Neural progenitor cell (in vitro differentiated cells): ENCODE data around the gene NIFK. TPM values are rescaled to one million over a fixed set of nuclear protein-coding genes. Genes with fewer than 3 reads are reported as not detected.

Experiments
- DNase-seq: peaks from one replicate; pipeline ENCODE4 v3.0.0-alpha.2; 2016; ENCODE audit warnings: low spot score
- H2AFZ ChIP-seq: fragments of 200-600 bp; sonication (generic); replicated peaks from 2 replicates; pipeline ENCODE4 v1.6.1; 2016; ENCODE audit warnings: antibody characterized with exemption
- H3F3A ChIP-seq: fragments of 200-600 bp; sonication (generic); 2 replicates; pipeline ENCODE4 v1.6.1; 2016; ENCODE audit warnings: antibody characterized with exemption, low read depth
- H3K27ac ChIP-seq: fragments of 200-600 bp; sonication (generic); 2 replicates; pipeline ENCODE4 v1.5.1; 2016; ENCODE audit warnings: mild to moderate bottlenecking
- H3K27me3 ChIP-seq: fragments of 200-600 bp; sonication (generic); 2 replicates; pipeline ENCODE4 v1.6.1; 2016; ENCODE audit warnings: mild to moderate bottlenecking, moderate library complexity
- H3K36me3 ChIP-seq: fragments of 200-600 bp; sonication (generic); 2 replicates; pipeline ENCODE4 v1.5.1; 2016
- H3K4me1 ChIP-seq: fragments of 200-600 bp; sonication (generic); 2 replicates; pipeline ENCODE4 v1.6.1; 2016; ENCODE audit warnings: mixed run types
- H3K4me2 ChIP-seq: fragments of 200-600 bp; sonication (generic); 2 replicates; pipeline ENCODE4 v1.6.1; 2016
- H3K4me3 ChIP-seq: fragments of 200-600 bp; sonication (generic); 2 replicates; pipeline ENCODE4 v1.5.1; 2016
- H3K79me2 ChIP-seq: fragments of 200-600 bp; sonication (generic); 2 replicates; pipeline ENCODE4 v1.6.1; 2016; ENCODE audit warnings: low read depth
- H3K9ac ChIP-seq: fragments of 200-600 bp; sonication (generic); 2 replicates; pipeline ENCODE4 v1.6.1; 2016
- H3K9me3 ChIP-seq: fragments of 200-600 bp; sonication (generic); 2 replicates; pipeline ENCODE4 v1.5.1; 2016; ENCODE audit warnings: low read depth
- H4K20me1 ChIP-seq: fragments of 200-600 bp; sonication (generic); 2 replicates; pipeline ENCODE4 v1.6.1; 2016; ENCODE audit warnings: low read depth
- H3K27ac Mint-ChIP-seq: 3 replicates; pipeline ENCODE4 v1.8.0; 2021; ENCODE audit warnings: mixed read lengths
- H3K27me3 Mint-ChIP-seq: 2 replicates; pipeline ENCODE4 v1.8.0; 2022; ENCODE audit warnings: low read depth, mild to moderate bottlenecking, inconsistent platforms, moderate library complexity, mixed read lengths; ENCODE audit not compliant: insufficient read depth
- H3K36me3 Mint-ChIP-seq: 3 replicates; pipeline ENCODE4 v1.8.0; 2021; ENCODE audit warnings: mixed read lengths
- H3K4me1 Mint-ChIP-seq: 3 replicates; pipeline ENCODE4 v1.8.0; 2021; ENCODE audit warnings: mixed read lengths
- H3K4me3 Mint-ChIP-seq: 3 replicates; pipeline ENCODE4 v1.8.0; 2021; ENCODE audit warnings: mild to moderate bottlenecking, moderate library complexity, mixed read lengths
- H3K9me3 Mint-ChIP-seq: 3 replicates; pipeline ENCODE4 v1.8.0; 2020; ENCODE audit warnings: mixed read lengths
- EZH2 ChIP-seq: fragments of 200-600 bp; sonication (generic); IDR thresholded peaks from 2 replicates; pipeline ENCODE4 v1.6.1; 2017; ENCODE audit warnings: antibody characterized with exemption, mild to moderate bottlenecking, moderate library complexity
- EZH2phosphoT487 ChIP-seq: fragments of 200-600 bp; sonication (generic); IDR thresholded peaks from 2 replicates; pipeline ENCODE4 v1.6.1; 2017; ENCODE audit warnings: antibody characterized with exemption
- total RNA-seq: library from RNA; depleted of rRNA; stranded (reverse); fragments of >200 nt; gene quantifications from 2 replicates; pipeline ENCODE4 v1.2.3, GENCODE V29; 2015; ENCODE audit warnings: low replicate concordance
- TF ChIP-seq, protein P1 (sequence below): fragments of 200-600 bp; sonication (generic); IDR thresholded peaks from 2 replicates; pipeline ENCODE4 v1.5.1; 2017; ENCODE audit warnings: antibody characterized with exemption, mild to moderate bottlenecking

The NIFK gene
- total RNA-seq, 1 donor from 2014 or later = 126 TPM

DNA sequence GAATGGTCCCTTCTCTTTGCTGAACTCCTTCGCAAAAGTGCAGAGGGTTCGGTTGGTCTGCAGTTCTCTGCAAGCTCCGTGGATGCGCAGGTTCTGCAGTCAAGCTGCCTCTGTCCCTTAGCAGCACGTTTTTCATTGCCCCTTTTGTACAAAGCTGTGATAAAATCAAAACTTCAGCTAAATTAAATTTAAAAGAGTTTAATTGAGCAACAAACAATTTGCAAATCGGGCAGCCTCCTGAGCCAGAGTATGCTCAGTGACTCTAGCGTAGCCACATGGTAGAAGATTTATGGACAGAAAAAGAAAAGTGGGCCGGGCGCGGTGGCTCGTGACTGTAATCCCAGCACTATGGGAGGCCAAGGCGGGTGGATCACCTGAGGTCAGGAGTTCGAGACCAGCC is 37.6 kb upstream of the NIFK start:
- H3K27ac Mint-ChIP-seq = no peak overlapping the region
- TF ChIP-seq EZH2 (no peak), EZH2phosphoT487 (no peak)
- TF ChIP-seq, protein P1, sequence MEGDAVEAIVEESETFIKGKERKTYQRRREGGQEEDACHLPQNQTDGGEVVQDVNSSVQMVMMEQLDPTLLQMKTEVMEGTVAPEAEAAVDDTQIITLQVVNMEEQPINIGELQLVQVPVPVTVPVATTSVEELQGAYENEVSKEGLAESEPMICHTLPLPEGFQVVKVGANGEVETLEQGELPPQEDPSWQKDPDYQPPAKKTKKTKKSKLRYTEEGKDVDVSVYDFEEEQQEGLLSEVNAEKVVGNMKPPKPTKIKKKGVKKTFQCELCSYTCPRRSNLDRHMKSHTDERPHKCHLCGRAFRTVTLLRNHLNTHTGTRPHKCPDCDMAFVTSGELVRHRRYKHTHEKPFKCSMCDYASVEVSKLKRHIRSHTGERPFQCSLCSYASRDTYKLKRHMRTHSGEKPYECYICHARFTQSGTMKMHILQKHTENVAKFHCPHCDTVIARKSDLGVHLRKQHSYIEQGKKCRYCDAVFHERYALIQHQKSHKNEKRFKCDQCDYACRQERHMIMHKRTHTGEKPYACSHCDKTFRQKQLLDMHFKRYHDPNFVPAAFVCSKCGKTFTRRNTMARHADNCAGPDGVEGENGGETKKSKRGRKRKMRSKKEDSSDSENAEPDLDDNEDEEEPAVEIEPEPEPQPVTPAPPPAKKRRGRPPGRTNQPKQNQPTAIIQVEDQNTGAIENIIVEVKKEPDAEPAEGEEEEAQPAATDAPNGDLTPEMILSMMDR = no peak
- no peak overlapping the region for H3K4me2 ChIP-seq
- H3K27ac ChIP-seq = no peak overlapping the region
- H3K36me3 Mint-ChIP-seq = peaks cover 2% of the 10 kb centered on the region
- H2AFZ ChIP-seq = no peak overlapping the region
- peaks cover 21% of the 10 kb centered on the region for H3K4me1 Mint-ChIP-seq
- H3F3A ChIP-seq = peaks cover 13% of the 10 kb centered on the region
- peaks cover 5% of the 10 kb centered on the region for H3K4me1 ChIP-seq
- H3K9me3 Mint-ChIP-seq = no peaks in the 10 kb centered on the region
- no peak overlapping the region for H3K9ac ChIP-seq
- H3K79me2 ChIP-seq = no peaks in the 10 kb centered on the region
- H3K27me3 Mint-ChIP-seq = peaks cover 2% of the 10 kb centered on the region
- no peaks in the 10 kb centered on the region for H3K27me3 ChIP-seq
- H3K36me3 ChIP-seq = no peaks in the 10 kb centered on the region
- H4K20me1 ChIP-seq = no peaks in the 10 kb centered on the region
- no peak overlapping the region for H3K4me3 Mint-ChIP-seq
- no peak for DNase-seq
- no peak overlapping the region for H3K4me3 ChIP-seq
- no peaks in the 10 kb centered on the region for H3K9me3 ChIP-seq

DNA sequence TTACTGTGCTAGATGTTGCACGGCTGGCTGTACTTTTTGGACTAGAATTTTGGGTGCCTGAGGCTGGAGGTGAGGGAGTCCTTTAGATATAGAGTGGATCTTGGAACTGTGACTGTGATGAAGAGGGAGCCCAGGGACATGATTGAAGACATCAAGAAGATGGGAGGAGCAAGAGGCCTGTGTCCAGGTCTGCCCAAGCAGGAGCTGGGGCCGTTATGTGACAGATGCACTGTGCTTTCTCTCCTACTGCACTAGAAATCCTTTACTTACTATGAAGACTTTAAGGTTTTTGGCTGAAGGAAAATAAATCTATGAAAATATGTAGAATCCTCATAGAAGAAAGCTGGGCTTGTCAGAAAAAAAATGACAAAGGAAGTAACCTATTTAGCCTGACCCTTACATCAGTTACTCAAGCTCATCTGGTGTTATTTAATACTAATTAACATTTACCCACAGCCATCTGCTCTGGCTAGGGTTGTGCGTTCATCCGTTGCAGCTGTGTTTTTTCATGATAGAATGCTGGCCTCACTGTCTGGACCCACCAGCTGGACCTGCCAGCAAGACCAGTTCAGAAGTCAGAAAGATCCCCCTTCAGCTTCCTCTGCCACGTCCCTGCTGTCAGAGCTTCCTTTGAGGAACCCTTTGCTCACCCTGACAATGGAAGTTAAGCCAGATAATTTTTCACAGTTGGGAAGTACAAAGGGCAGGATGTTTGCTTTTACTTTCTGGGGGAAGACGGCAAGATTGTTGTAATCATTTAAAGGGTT is 35.5 kb upstream of the NIFK start:
- peaks cover 5% of the 10 kb centered on the region for H3K4me1 ChIP-seq
- H4K20me1 ChIP-seq = no peaks in the 10 kb centered on the region
- Mint-ChIP-seq H3K27me3 (no peaks in the 10 kb centered on the region), H3K36me3 (peaks cover 6% of the 10 kb centered on the region), H3K27ac (peak overlapping the region; percentile 24), H3K4me1 (peaks cover 21% of the 10 kb centered on the region), H3K9me3 (no peaks in the 10 kb centered on the region), H3K4me3 (no peak overlapping the region)
- H3K9ac ChIP-seq = no peak overlapping the region
- DNase-seq = no peak
- H2AFZ ChIP-seq = no peak overlapping the region
- no peak for TF ChIP-seq EZH2phosphoT487
- TF ChIP-seq, protein P1 = no peak
- TF ChIP-seq EZH2 = no peak
- H3K27me3 ChIP-seq = no peaks in the 10 kb centered on the region
- no peak overlapping the region for H3K4me3 ChIP-seq
- H3K36me3 ChIP-seq = no peaks in the 10 kb centered on the region
- H3K27ac ChIP-seq = no peak overlapping the region
- peaks cover 13% of the 10 kb centered on the region for H3F3A ChIP-seq
- H3K9me3 ChIP-seq = no peaks in the 10 kb centered on the region
- H3K4me2 ChIP-seq = no peak overlapping the region
- no peaks in the 10 kb centered on the region for H3K79me2 ChIP-seq

DNA sequence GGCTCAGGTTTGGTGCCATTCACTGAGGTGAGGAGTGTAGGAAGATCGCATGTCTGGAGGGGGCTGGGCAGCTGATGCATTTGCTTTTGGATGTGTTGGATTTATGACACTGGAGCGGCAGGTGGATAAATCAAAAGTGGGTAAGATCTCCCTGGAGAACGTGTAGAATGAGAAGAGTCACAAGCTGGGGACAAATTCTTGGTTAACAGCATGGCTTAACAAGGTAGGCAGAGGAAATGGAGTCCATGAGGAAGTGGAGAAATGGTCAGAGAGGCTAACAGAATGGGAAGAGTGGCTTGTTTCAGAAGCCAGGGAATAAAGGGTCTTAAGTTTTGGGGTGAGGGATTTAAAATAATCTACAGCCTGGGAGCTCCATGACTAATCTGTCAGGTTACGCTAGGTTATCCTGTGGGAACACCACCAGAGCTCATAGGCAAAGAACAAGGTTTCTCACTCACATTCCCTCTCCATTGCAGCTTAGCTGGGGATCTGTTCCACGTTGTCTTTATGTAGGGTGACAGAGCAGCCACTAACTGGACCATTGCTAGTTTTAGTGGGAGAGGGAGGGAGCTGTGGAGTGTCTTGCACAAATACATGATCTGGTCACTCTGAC is 31.6 kb upstream of the NIFK start:
- Histone ChIP-seq H4K20me1 (no peaks in the 10 kb centered on the region), H2AFZ (no peak overlapping the region), H3K36me3 (peaks cover 13% of the 10 kb centered on the region), H3K4me2 (no peak overlapping the region), H3K27me3 (no peaks in the 10 kb centered on the region), H3K9me3 (no peaks in the 10 kb centered on the region), H3K27ac (no peak overlapping the region), H3K79me2 (no peaks in the 10 kb centered on the region), H3F3A (peaks cover 4% of the 10 kb centered on the region), H3K4me3 (no peak overlapping the region), H3K9ac (no peak overlapping the region), H3K4me1 (peaks cover 5% of the 10 kb centered on the region)
- Mint-ChIP-seq H3K9me3 (no peaks in the 10 kb centered on the region), H3K27me3 (no peaks in the 10 kb centered on the region), H3K36me3 (peaks cover 25% of the 10 kb centered on the region), H3K4me1 (peaks cover 17% of the 10 kb centered on the region), H3K4me3 (no peak overlapping the region), H3K27ac (no peak overlapping the region)
- DNase-seq = no peak
- TF ChIP-seq, protein P1 = no peak
- TF ChIP-seq EZH2 = no peak
- no peak for TF ChIP-seq EZH2phosphoT487
